SK-N-MC (cell line): ENCODE data around the gene CYP2F1.
A peak's percentile ranks its signal among the peaks of the same experiment; 100 is the strongest.
"Not testable (repeated sequence)": the region's sequence is repeated elsewhere in the genome, so short reads cannot be mapped to it uniquely, and the experiment has no call there.

Experiments
- DNase-seq: peaks from one replicate; pipeline ENCODE4 v3.0.0-alpha.2; 2011; ENCODE audit warnings: low read depth, low spot score
- H3K27ac ChIP-seq: fragments of 200-600 bp; sonication (generic); 2 replicates; pipeline ENCODE4 v1.5.1; 2016; ENCODE audit warnings: mixed run types
- H3K36me3 ChIP-seq: fragments of 200-600 bp; sonication (generic); 2 replicates; pipeline ENCODE4 v1.6.1; 2017; ENCODE audit warnings: antibody characterized with exemption, low read length, mixed read lengths; ENCODE audit not compliant: insufficient read depth
- H3K4me3 ChIP-seq: fragments of 200-600 bp; sonication (generic); 2 replicates; pipeline ENCODE4 v1.5.1; 2016
- H3K9ac ChIP-seq: fragments of 200-600 bp; sonication (generic); 2 replicates; pipeline ENCODE4 v1.8.0; 2017; ENCODE audit warnings: mixed run types, mixed read lengths; ENCODE audit not compliant: insufficient read length
- H3K9me3 ChIP-seq: fragments of 200-600 bp; sonication (generic); 2 replicates; pipeline ENCODE4 v1.6.1; 2017; ENCODE audit warnings: low read depth, mild to moderate bottlenecking, antibody characterized with exemption, low read length, moderate library complexity, mixed read lengths
- EZH2 ChIP-seq: fragments of 200-600 bp; sonication (generic); IDR thresholded peaks from one replicate; pipeline ENCODE4 v1.6.1; 2017; ENCODE audit warnings: antibody characterized with exemption
- FOXP2 ChIP-seq: optimal IDR thresholded peaks from 2 replicates; pipeline ENCODE3; 2011; ENCODE audit warnings: mild to moderate bottlenecking, moderate library complexity; ENCODE audit not compliant: insufficient read depth; ENCODE audit errors: extremely low read length, control extremely low read depth
- POLR2AphosphoS5 ChIP-seq: IDR thresholded peaks from 2 replicates; pipeline ENCODE4 v1.6.1; 2012; ENCODE audit warnings: mild to moderate bottlenecking, low read depth, low read length, borderline replicate concordance

CYP2F1 gene

GRCh38 chr19:41136636-41137455, 22.6 kb downstream of the CYP2F1 start:
- H3K36me3 ChIP-seq, result no peaks in the 10 kb centered on the region
- TF ChIP-seq POLR2AphosphoS5 (no peak), EZH2 (no peak), FOXP2 (no peak)
- no peak overlapping the region for H3K9ac ChIP-seq
- no peak overlapping the region for H3K27ac ChIP-seq
- H3K4me3 ChIP-seq, result no peak overlapping the region
- H3K9me3 ChIP-seq, result no peaks in the 10 kb centered on the region
- no peak for DNase-seq

DNA sequence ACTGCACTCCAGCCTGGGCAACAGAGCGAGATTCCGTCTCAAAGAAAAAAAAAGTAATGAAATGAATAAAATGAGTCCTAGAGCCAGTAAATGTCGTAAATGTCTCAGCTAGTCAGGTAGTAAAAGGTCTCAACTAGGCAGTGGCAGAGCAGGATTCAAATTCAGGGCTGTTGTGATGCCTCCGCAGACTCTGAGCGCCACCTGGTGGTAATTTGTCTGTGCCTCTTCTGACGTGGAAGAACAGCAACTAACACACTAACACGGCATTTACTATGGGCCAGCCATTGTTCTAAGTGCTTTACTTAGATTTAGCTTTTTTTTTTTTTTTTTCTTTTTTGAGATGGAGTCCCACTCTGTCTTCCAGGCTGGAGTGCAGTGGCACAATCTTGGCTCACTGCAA, 30.2 kb downstream of the CYP2F1 start:
- H3K9ac ChIP-seq, result no peak overlapping the region
- DNase-seq, result peak; percentile 59
- no peaks in the 10 kb centered on the region for H3K9me3 ChIP-seq
- H3K27ac ChIP-seq, result no peak overlapping the region
- H3K36me3 ChIP-seq, result no peaks in the 10 kb centered on the region
- no peak overlapping the region for H3K4me3 ChIP-seq
- no peak for TF ChIP-seq POLR2AphosphoS5
- TF ChIP-seq FOXP2, result no peak
- TF ChIP-seq EZH2, result no peak

DNA sequence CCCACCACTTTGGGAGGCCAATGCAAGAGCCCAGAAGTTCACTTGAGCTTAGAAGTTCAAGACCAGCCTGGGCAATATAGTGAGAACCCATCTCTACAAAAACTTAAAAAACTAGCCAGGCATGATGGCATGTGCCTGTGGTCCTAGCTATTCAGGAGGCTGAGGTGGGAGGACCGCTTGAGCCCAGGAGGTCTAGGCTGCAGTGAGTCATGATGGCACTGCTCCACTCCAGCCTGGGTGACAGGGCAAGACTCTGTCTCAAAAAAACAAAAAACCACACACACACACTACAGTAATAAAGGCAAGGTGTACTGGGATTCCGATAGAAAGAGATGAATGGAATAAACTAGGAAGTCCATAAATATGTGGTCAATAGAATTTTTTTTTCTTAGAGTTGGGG, 35.6 kb downstream of the CYP2F1 start:
- H3K36me3 ChIP-seq, result no peaks in the 10 kb centered on the region
- TF ChIP-seq POLR2AphosphoS5, result no peak
- TF ChIP-seq EZH2, result no peak
- no peak for TF ChIP-seq FOXP2
- no peak for DNase-seq
- H3K27ac ChIP-seq, result no peak overlapping the region
- no peak overlapping the region for H3K4me3 ChIP-seq
- no peaks in the 10 kb centered on the region for H3K9me3 ChIP-seq
- H3K9ac ChIP-seq, result no peak overlapping the region

- not testable (repeated sequence) for DNase-seq, H3K27ac ChIP-seq, H3K4me3 ChIP-seq, H3K9ac ChIP-seq, H3K9me3 ChIP-seq, H3K36me3 ChIP-seq
These were observed 36.8 kb downstream of the CYP2F1 start for GRCh38 chr19:41150986-41151385.

GRCh38 chr19:41154060-41154459, 39.8 kb downstream of the CYP2F1 start:
- no peak overlapping the region for H3K4me3 ChIP-seq

GRCh38 chr19:41156207-41156606, 42.0 kb downstream of the CYP2F1 start:
- Histone ChIP-seq H3K27ac (no peak overlapping the region), H3K4me3 (no peak overlapping the region), H3K36me3 (no peaks in the 10 kb centered on the region), H3K9me3 (no peaks in the 10 kb centered on the region), H3K9ac (no peak overlapping the region)
- DNase-seq, result no peak
- no peak for TF ChIP-seq POLR2AphosphoS5
- TF ChIP-seq FOXP2, result no peak
- no peak for TF ChIP-seq EZH2

More at GRCh38 chr19:41154060-41154459, 39.8 kb downstream of the CYP2F1 start:
- no peaks in the 10 kb centered on the region for H3K36me3 ChIP-seq
- TF ChIP-seq POLR2AphosphoS5 (no peak), FOXP2 (no peak), EZH2 (no peak)
- H3K9ac ChIP-seq, result no peak overlapping the region
- H3K9me3 ChIP-seq, result no peaks in the 10 kb centered on the region
- no peak overlapping the region for H3K27ac ChIP-seq
- no peak for DNase-seq

- no peaks in the 10 kb centered on the region for H3K9me3 ChIP-seq
- TF ChIP-seq FOXP2 (no peak), POLR2AphosphoS5 (no peak), EZH2 (no peak)
- no peak overlapping the region for H3K27ac ChIP-seq
- H3K4me3 ChIP-seq, result no peak overlapping the region
- no peak overlapping the region for H3K9ac ChIP-seq
- H3K36me3 ChIP-seq, result no peaks in the 10 kb centered on the region
- no peak for DNase-seq
These were observed 45.6 kb downstream of the CYP2F1 start for GRCh38 chr19:41159881-41160280.

DNA sequence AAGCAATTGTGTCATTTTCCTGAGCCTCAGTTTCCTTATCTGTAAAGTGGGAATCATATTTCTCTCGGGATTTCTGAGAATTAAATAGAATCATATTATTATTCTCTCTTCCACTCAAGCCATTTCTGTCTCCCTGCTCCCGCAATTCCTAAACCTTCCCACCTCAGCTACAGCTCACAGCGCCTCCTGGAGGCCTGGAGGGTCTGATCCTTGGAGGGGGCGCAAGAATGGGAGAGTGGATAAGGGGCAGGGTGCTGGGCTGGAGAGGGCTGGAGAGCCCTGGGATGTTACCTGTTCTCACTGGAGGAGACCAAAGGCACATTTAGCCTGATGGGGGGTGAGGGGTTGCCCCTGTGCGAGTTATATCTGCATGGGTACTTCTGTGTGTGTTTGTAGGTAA, 47.7 kb downstream of the CYP2F1 start:
- Histone ChIP-seq H3K36me3 (no peaks in the 10 kb centered on the region), H3K4me3 (no peak overlapping the region), H3K9me3 (no peaks in the 10 kb centered on the region), H3K9ac (no peak overlapping the region), H3K27ac (no peak overlapping the region)
- DNase-seq, result no peak
- no peak for TF ChIP-seq FOXP2
- TF ChIP-seq POLR2AphosphoS5, result no peak
- TF ChIP-seq EZH2, result no peak
